H7 (cell line): ENCODE data around the gene NSD2. TPM values are rescaled to one million over a fixed set of nuclear protein-coding genes. Genes with fewer than 3 reads are reported as not detected.
A peak's percentile ranks its signal among the peaks of the same experiment; 100 is the strongest.

ENCODE experiments used
- DNase-seq: peaks from one replicate; pipeline ENCODE4 v3.0.0; 2012
- H3K27me3 ChIP-seq: 2 replicates; pipeline ENCODE4 v1.6.0; 2011; ENCODE audit warnings: mild to moderate bottlenecking, low read length; ENCODE audit not compliant: control insufficient read depth, insufficient read depth
- H3K36me3 ChIP-seq: replicated peaks from 2 replicates; pipeline ENCODE4 v1.5.1; 2011; ENCODE audit warnings: low read length; ENCODE audit not compliant: control insufficient read depth, insufficient read depth
- H3K4me3 ChIP-seq: 2 replicates; pipeline ENCODE4 v1.5.1; 2011; ENCODE audit warnings: low read depth, mild to moderate bottlenecking, control low read depth, low read length, moderate library complexity; ENCODE audit not compliant: insufficient read depth
- total RNA-seq: library from RNA; depleted of rRNA; stranded (reverse); fragments of >200 nt; shearing (Covaris generic); gene quantifications from 2 replicates; pipeline ENCODE4 v1.2.3, GENCODE V29; 2014

Gene NSD2
- total RNA-seq, 1 experiment from 2014 or later: 89.5 TPM

- Histone ChIP-seq H3K4me3 (no peak overlapping the region), H3K36me3 (peaks cover 30% of the 10 kb centered on the region), H3K27me3 (no peaks in the 10 kb centered on the region)
- DNase-seq: no peak
Observed at GRCh38 chr4:1962980-1963379, 91.8 kb downstream of the NSD2 start.

- no peaks in the 10 kb centered on the region for H3K27me3 ChIP-seq
- no peak overlapping the region for H3K4me3 ChIP-seq
- DNase-seq: no peak
- H3K36me3 ChIP-seq: peaks cover 22% of the 10 kb centered on the region
Observed at GRCh38 chr4:1964443-1964842, 93.2 kb downstream of the NSD2 start.

- H3K36me3 ChIP-seq: peaks cover 19% of the 10 kb centered on the region
- DNase-seq: no peak
- H3K27me3 ChIP-seq: no peaks in the 10 kb centered on the region
- no peak overlapping the region for H3K4me3 ChIP-seq
Observed at GRCh38 chr4:1964971-1965370, 93.8 kb downstream of the NSD2 start.

- Histone ChIP-seq H3K4me3 (no peak overlapping the region), H3K36me3 (peaks cover 10% of the 10 kb centered on the region), H3K27me3 (no peaks in the 10 kb centered on the region)
- DNase-seq: no peak
Observed at GRCh38 chr4:1967512-1968149, 96.4 kb downstream of the NSD2 start.

GRCh38 chr4:1968686-1969295 lies 97.6 kb downstream of the NSD2 start:
- Histone ChIP-seq H3K36me3 (peaks cover 10% of the 10 kb centered on the region), H3K27me3 (no peaks in the 10 kb centered on the region), H3K4me3 (no peak overlapping the region)
- no peak for DNase-seq

- no peaks in the 10 kb centered on the region for H3K27me3 ChIP-seq
- no peak overlapping the region for H3K4me3 ChIP-seq
- H3K36me3 ChIP-seq: peaks cover 13% of the 10 kb centered on the region
Observed at GRCh38 chr4:1969928-1970723, 98.9 kb downstream of the NSD2 start.

GRCh38 chr4:1970926-1971325 lies 99.7 kb downstream of the NSD2 start:
- Histone ChIP-seq H3K27me3 (no peaks in the 10 kb centered on the region), H3K36me3 (peaks cover 20% of the 10 kb centered on the region), H3K4me3 (no peak overlapping the region)
- no peak for DNase-seq

More at GRCh38 chr4:1969928-1970723, 98.9 kb downstream of the NSD2 start:
- DNase-seq: no peak

GRCh38 chr4:1971456-1972200 lies 100.4 kb downstream of the NSD2 start:
- H3K36me3 ChIP-seq: peaks cover 25% of the 10 kb centered on the region
- H3K4me3 ChIP-seq: no peak overlapping the region
- no peaks in the 10 kb centered on the region for H3K27me3 ChIP-seq
- DNase-seq: no peak

- Histone ChIP-seq H3K4me3 (no peak overlapping the region), H3K36me3 (peaks cover 25% of the 10 kb centered on the region), H3K27me3 (no peaks in the 10 kb centered on the region)
- DNase-seq: peak; percentile 46
Observed at GRCh38 chr4:1972414-1972813, 101.2 kb downstream of the NSD2 start.

- peaks cover 27% of the 10 kb centered on the region for H3K36me3 ChIP-seq
- DNase-seq: no peak
- no peak overlapping the region for H3K4me3 ChIP-seq
- no peaks in the 10 kb centered on the region for H3K27me3 ChIP-seq
Observed at GRCh38 chr4:1973218-1973617, 102.0 kb downstream of the NSD2 start.

- Histone ChIP-seq H3K4me3 (no peak overlapping the region), H3K36me3 (peaks cover 28% of the 10 kb centered on the region), H3K27me3 (no peaks in the 10 kb centered on the region)
- peak; percentile 33 for DNase-seq
Observed at GRCh38 chr4:1973661-1974060, 102.5 kb downstream of the NSD2 start.

GRCh38 chr4:1974840-1975239 lies 103.6 kb downstream of the NSD2 start:
- no peak overlapping the region for H3K4me3 ChIP-seq
- H3K27me3 ChIP-seq: no peaks in the 10 kb centered on the region
- peaks cover 29% of the 10 kb centered on the region for H3K36me3 ChIP-seq
- no peak for DNase-seq

- peaks cover 31% of the 10 kb centered on the region for H3K36me3 ChIP-seq
- DNase-seq: peak; percentile 30
- H3K27me3 ChIP-seq: no peaks in the 10 kb centered on the region
- H3K4me3 ChIP-seq: no peak overlapping the region
Observed at GRCh38 chr4:1975391-1975801, 104.2 kb downstream of the NSD2 start.

GRCh38 chr4:1975880-1976279 lies 104.7 kb downstream of the NSD2 start:
- no peaks in the 10 kb centered on the region for H3K27me3 ChIP-seq
- H3K4me3 ChIP-seq: no peak overlapping the region
- no peak for DNase-seq
- peaks cover 31% of the 10 kb centered on the region for H3K36me3 ChIP-seq
